K562 (cell line): ENCODE results near the gene TWIST1. TPM values are rescaled to one million over a fixed set of nuclear protein-coding genes. Genes with fewer than 3 reads are reported as not detected.

Source experiments
- ATAC-seq: fragments of 200-7000 bp; cut with Tn5 transposase; 3 replicates; pipeline ENCODE4 v1.9.1; 2020; ENCODE audit warnings: moderate library complexity
- BruUV-seq: library from RNA; stranded (reverse); fragments of 400-500 nt; replicated peaks from 2 replicates; lab custom pipeline; 2021; lab: Mats Ljungman, UMichigan
- CTCF ChIA-PET: fragments of 300-600 bp; formaldehyde crosslinking; extraction: SDS; loops from one replicate; lab custom pipeline; 2021; ENCODE audit warnings: low intra/inter-chr PET ratio; lab: Yijun Ruan, JAX
- POLR2A ChIA-PET: fragments of 300-600, 350-650 bp; sonication (Branson Sonifier 250); formaldehyde crosslinking; extraction: SDS; loops from one replicate; lab custom pipeline; 2021; ENCODE audit warnings: antibody characterized with exemption, inconsistent platforms; lab: Yijun Ruan, JAX
- DNase-seq, 4 experiments: peaks; one replicate each; pipeline versions ENCODE4 v3.0.0 to v3.0.0-alpha.2; 2011 to 2018; ENCODE audit warnings: low spot score in 3 of 4, mixed read lengths in 3 of 4; ENCODE audit errors: extremely low read depth in 1 of 4
- FAIRE-seq: peaks from 2 replicates; lab custom pipeline; 2011; peaks lifted over from hg19 to GRCh38; lab: Jason Lieb, UNC
- H2AFZ ChIP-seq: 2 replicates; pipeline ENCODE4 v1.6.0; 2011; ENCODE audit warnings: low read depth, low read length, control low read depth, inconsistent platforms
- H3K27ac ChIP-seq: fragments of 200-600 bp; 3 replicates; pipeline ENCODE4 v1.8.0; 2011; ENCODE audit warnings: low read depth, mild to moderate bottlenecking, control low read depth, inconsistent platforms, low read length, moderate library complexity, mixed read lengths; ENCODE audit errors: extremely low read depth
- H3K27me3 ChIP-seq, 2 experiments: fragments of 300-600 bp in 1 of 2; 2 replicates in 1 of 2; 3 replicates in 1 of 2; pipeline versions ENCODE4 v1.6.0 to v1.8.0; 2011; ENCODE audit warnings: inconsistent platforms in 2 of 2, low read length in 2 of 2, mild to moderate bottlenecking in 1 of 2, mixed read lengths in 1 of 2, moderate library complexity in 1 of 2; ENCODE audit not compliant: control insufficient read depth in 2 of 2, insufficient read depth in 2 of 2
- H3K36me3 ChIP-seq: fragments of 300-600 bp; 3 replicates; pipeline ENCODE4 v1.8.0; 2011; ENCODE audit warnings: mild to moderate bottlenecking, low read length, inconsistent platforms; ENCODE audit not compliant: control insufficient read depth, insufficient read depth
- H3K4me1 ChIP-seq, 2 experiments: fragments of 200-600 bp in 1 of 2; replicated peaks in 1 of 2; 2 replicates in 1 of 2; 3 replicates in 1 of 2; pipeline versions ENCODE4 v1.5.1 to v1.8.0; 2011; ENCODE audit warnings: inconsistent platforms in 2 of 2, low read length in 2 of 2, mild to moderate bottlenecking in 1 of 2, mixed read lengths in 1 of 2, moderate library complexity in 1 of 2; ENCODE audit not compliant: control insufficient read depth in 2 of 2, insufficient read depth in 2 of 2
- H3K4me2 ChIP-seq: 2 replicates; pipeline ENCODE4 v1.6.1; 2011; ENCODE audit warnings: low read length, control low read depth, inconsistent platforms, mixed read lengths; ENCODE audit not compliant: insufficient read depth
- H3K4me3 ChIP-seq: fragments of 200-600 bp; sonication (generic), shearing (Covaris generic); 2 replicates; pipeline ENCODE4 v1.5.1; 2016; ENCODE audit warnings: control low read depth, inconsistent platforms
- H3K79me2 ChIP-seq: fragments of 200-600 bp; 3 replicates; pipeline ENCODE4 v1.8.0; 2011; ENCODE audit warnings: low read length, inconsistent platforms; ENCODE audit not compliant: control insufficient read depth, insufficient read depth
- H3K9ac ChIP-seq, 2 experiments: 2 replicates each; pipeline versions ENCODE4 v1.6.0 to v1.6.1; 2011; ENCODE audit warnings: low read depth in 2 of 2, low read length in 2 of 2, control low read depth in 1 of 2, inconsistent platforms in 1 of 2, mild to moderate bottlenecking in 1 of 2, mixed read lengths in 1 of 2; ENCODE audit not compliant: insufficient read depth in 1 of 2
- H3K9me1 ChIP-seq: one replicate; pipeline ENCODE4 v1.6.0; 2011; ENCODE audit warnings: inconsistent platforms, mild to moderate bottlenecking, low read length, moderate library complexity; ENCODE audit not compliant: control insufficient read depth, insufficient read depth
- H3K9me3 ChIP-seq: replicated peaks from 2 replicates; pipeline ENCODE4 v1.5.1; 2011; ENCODE audit warnings: low read depth, low read length, inconsistent platforms; ENCODE audit not compliant: control insufficient read depth, insufficient read depth
- H4K20me1 ChIP-seq: replicated peaks from 2 replicates; pipeline ENCODE4 v1.6.1; 2011; ENCODE audit warnings: low read length, inconsistent platforms, mixed read lengths; ENCODE audit not compliant: control insufficient read depth, insufficient read depth
- GABPA ChIP-seq: fragments of 200-800 bp; sonication (Bioruptor generic); conservative IDR thresholded peaks from 2 replicates; pipeline ENCODE4 v1.6.1; 2016; ENCODE audit warnings: low read depth, missing genetic modification characterization, missing compliant biosample characterization
- NR2C2 ChIP-seq, 2 experiments: fragments of 200-800 bp in 1 of 2; sonication (Bioruptor generic) in 1 of 2; sonication (generic) in 1 of 2; formaldehyde crosslinking in 1 of 2; IDR thresholded peaks; 2 replicates each; pipeline versions ENCODE4 v1.6.1 to v1.8.0; 2016 to 2022; ENCODE audit warnings: mild to moderate bottlenecking in 1 of 2, missing compliant biosample characterization in 1 of 2, missing genetic modification characterization in 1 of 2, missing genetic modification reagents in 1 of 2
- POLR2G ChIP-seq: fragments of 200-400 bp; formaldehyde crosslinking; IDR thresholded peaks from 2 replicates; pipeline ENCODE4 v1.6.1; 2017; ENCODE audit warnings: low read depth, mild to moderate bottlenecking, antibody characterized with exemption, low read length, moderate library complexity
- SPI1 ChIP-seq: IDR thresholded peaks from 2 replicates; pipeline ENCODE4 v1.6.1; 2011; ENCODE audit warnings: low read depth, low read length, control low read depth, borderline replicate concordance
- USF1 ChIP-seq: sonication (generic); formaldehyde crosslinking; IDR thresholded peaks from 2 replicates; pipeline ENCODE4 v1.9.0; 2022; ENCODE audit warnings: mild to moderate bottlenecking, missing genetic modification reagents
- ZNF217 ChIP-seq: sonication (generic); formaldehyde crosslinking; IDR thresholded peaks from 2 replicates; pipeline ENCODE4 v1.8.0; 2022; ENCODE audit warnings: mild to moderate bottlenecking, missing genetic modification reagents
- ZNF311 ChIP-seq: fragments of 250-450 bp; sonication (Bioruptor Pico); IDR thresholded peaks from 2 replicates; pipeline ENCODE4 v1.4.0; 2020; ENCODE audit warnings: mild to moderate bottlenecking, moderate library complexity
- ZNF398 ChIP-seq: fragments of 250-450 bp; sonication (Bioruptor Pico); IDR thresholded peaks from 2 replicates; pipeline ENCODE4 v1.8.0; 2021; ENCODE audit warnings: moderate library complexity, mild to moderate bottlenecking, inconsistent platforms
- WGBS: fragments of 100-300 bp; shearing (Covaris generic); methylation state at CpG from one replicate; pipeline ENCODE4 v1.1.6; 2016; ENCODE audit warnings: low coverage, mixed read lengths; ENCODE audit not compliant: insufficient coverage; ENCODE audit errors: missing lambda C conversion rate; 5-methylcytosine and 5-hydroxymethylcytosine counted together
- in situ Hi-C: fragments of 300-500 bp; cut with MboI; formaldehyde crosslinking; loops from 4 replicates; pipeline ENCODE4 v1.15.0; 2018; ENCODE audit warnings: inconsistent platforms, mixed read lengths
- intact Hi-C: fragments of 100-400 bp; cut with micrococcal nuclease; formaldehyde crosslinking; loops from 2 replicates; pipeline ENCODE4 v1.14.2; 2022
- polyA plus RNA-seq, 8 experiments: library from polyadenylated mRNA; depleted of rRNA in 4 of 8; stranded (reverse) in 5 of 8; unstranded in 3 of 8; fragments of >200 nt; fragmentation: Nextera tagmentation in 2 of 8; fragmentation: Illumina TruSeq in 1 of 8; extraction: Ambion mirVana in 2 of 8; extraction: Trizol in 1 of 8; gene quantifications; 2 replicates each; pipeline versions ENCODE4 v1.2.1 to v1.2.3, GENCODE V29; 2011 to 2014; ENCODE audit warnings: inconsistent platforms in 1 of 8, missing spikeins in 1 of 8
- total RNA-seq, 7 experiments: library from RNA; depleted of rRNA in 6 of 7; stranded (reverse); fragments of >200 nt in 6 of 7; fragmentation: Illumina TruSeq in 2 of 7; extraction: Trizol in 2 of 7; gene quantifications; 2 replicates each; pipeline versions ENCODE4 v1.2.1 to v1.2.3, GENCODE V29; 2011 to 2021; ENCODE audit warnings: low replicate concordance in 1 of 7
- TF ChIP-seq, protein P1 (sequence below): fragments of 150-350 bp; conservative IDR thresholded peaks from 2 replicates; pipeline ENCODE4 v1.6.1; 2014; ENCODE audit warnings: low read length
- TF ChIP-seq, protein P2 (sequence below): sonication (generic); formaldehyde crosslinking; IDR thresholded peaks from 2 replicates; pipeline ENCODE4 v1.8.1; 2023; ENCODE audit warnings: mild to moderate bottlenecking, missing genetic modification reagents, moderate library complexity

TWIST1 gene
- total and polyA plus RNA-seq, 9 of the 15 experiments (the other 6 are each of a cell fraction or from before 2014, with no cell fraction given), result 0.10 to 0.86 (median 0.15) TPM; not detected in 2

DNA sequence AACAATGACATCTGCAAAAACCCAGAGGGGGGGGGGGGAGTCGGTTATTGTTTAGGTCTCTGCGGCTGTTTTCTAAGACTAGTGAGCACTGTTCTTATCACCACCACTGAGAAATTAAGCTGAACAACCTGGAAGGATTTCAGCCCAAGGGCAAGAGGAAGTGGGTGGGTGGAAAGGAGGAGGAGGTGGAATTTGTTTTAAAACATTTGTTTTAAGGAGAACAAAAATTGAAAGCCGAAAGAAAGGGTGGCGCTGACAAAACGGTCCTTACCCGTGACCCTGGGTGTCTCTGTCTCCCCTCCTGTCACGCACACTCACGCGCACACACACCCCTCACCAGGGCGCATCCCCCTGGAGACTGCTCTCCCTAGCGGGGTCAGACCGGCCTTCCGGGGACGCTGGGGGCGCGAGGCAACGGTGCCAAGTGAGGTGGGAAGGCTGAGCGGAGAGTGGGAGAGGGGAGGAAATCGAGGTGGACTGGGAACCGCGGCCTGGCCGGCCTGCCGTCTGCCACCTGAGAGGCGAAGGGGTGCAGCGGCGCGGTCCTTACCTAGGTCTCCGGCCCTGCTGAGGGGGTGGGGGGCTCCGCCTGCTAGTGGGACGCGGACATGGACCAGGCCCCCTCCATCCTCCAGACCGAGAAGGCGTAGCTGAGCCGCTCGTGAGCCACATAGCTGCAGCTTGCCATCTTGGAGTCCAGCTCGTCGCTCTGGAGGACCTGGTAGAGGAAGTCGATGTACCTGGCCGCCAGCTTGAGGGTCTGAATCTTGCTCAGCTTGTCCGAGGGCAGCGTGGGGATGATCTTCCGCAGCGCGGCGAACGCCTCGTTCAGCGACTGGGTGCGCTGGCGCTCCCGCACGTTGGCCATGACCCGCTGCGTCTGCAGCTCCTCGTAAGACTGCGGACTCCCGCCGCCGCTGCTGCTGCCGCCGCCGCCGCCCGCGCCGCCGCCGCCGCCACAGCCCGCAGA, 1.0 kb downstream of the TWIST1 start:
- no peaks in the 10 kb centered on the region for H3K9me1 ChIP-seq
- ChIA-PET CTCF (no interaction called here), POLR2A (no interaction called here)
- in situ Hi-C loops, result no loop called here
- peaks cover 3 to 11% of the 10 kb centered on the region in 2 experiments; a peak in 3 of 5 replicates for H3K27me3 ChIP-seq
- H3K4me2 ChIP-seq, result 0 out of 2 replicates have a peak overlapping the region, but pooled peaks have one; percentile 11
- no peak overlapping the region; the same call in 1 of the 2 replicates for H2AFZ ChIP-seq
- H3K4me3 ChIP-seq, result no peak overlapping the region
- no peaks in the 10 kb centered on the region for H4K20me1 ChIP-seq
- DNase-seq (no peak), ATAC-seq (no peak; the same call in 2 of the 3 replicates), FAIRE-seq (no peak)
- no peaks in the 10 kb centered on the region for H3K79me2 ChIP-seq
- peaks cover 0 to 11% of the 10 kb centered on the region in 2 experiments; a peak in 2 of 5 replicates for H3K4me1 ChIP-seq
- TF ChIP-seq GABPA (tag), result peak; percentile 32; the same call in 1 of the 2 replicates
- TF ChIP-seq ZNF217 (CRISPR knock-in tag), result no peak
- TF ChIP-seq POLR2G, result no peak
- no peak for TF ChIP-seq NR2C2 (CRISPR knock-in tag; IDR thresholded peaks at IDR 0.05)
- TF ChIP-seq NR2C2 (tag; IDR thresholded peaks at IDR 0.05), result peak; percentile 39; the same call in 1 of the 2 replicates
- TF ChIP-seq ZNF311 (CRISPR knock-in tag), result no peak
- TF ChIP-seq, protein P1, sequence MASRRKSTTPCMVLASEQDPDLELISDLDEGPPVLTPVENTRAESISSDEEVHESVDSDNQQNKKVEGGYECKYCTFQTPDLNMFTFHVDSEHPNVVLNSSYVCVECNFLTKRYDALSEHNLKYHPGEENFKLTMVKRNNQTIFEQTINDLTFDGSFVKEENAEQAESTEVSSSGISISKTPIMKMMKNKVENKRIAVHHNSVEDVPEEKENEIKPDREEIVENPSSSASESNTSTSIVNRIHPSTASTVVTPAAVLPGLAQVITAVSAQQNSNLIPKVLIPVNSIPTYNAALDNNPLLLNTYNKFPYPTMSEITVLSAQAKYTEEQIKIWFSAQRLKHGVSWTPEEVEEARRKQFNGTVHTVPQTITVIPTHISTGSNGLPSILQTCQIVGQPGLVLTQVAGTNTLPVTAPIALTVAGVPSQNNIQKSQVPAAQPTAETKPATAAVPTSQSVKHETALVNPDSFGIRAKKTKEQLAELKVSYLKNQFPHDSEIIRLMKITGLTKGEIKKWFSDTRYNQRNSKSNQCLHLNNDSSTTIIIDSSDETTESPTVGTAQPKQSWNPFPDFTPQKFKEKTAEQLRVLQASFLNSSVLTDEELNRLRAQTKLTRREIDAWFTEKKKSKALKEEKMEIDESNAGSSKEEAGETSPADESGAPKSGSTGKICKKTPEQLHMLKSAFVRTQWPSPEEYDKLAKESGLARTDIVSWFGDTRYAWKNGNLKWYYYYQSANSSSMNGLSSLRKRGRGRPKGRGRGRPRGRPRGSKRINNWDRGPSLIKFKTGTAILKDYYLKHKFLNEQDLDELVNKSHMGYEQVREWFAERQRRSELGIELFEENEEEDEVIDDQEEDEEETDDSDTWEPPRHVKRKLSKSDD, result no peak
- peak; percentile 10; the same call in 1 of the 2 replicates for TF ChIP-seq SPI1
- TF ChIP-seq USF1 (CRISPR knock-in tag), result no peak
- TF ChIP-seq, protein P2, sequence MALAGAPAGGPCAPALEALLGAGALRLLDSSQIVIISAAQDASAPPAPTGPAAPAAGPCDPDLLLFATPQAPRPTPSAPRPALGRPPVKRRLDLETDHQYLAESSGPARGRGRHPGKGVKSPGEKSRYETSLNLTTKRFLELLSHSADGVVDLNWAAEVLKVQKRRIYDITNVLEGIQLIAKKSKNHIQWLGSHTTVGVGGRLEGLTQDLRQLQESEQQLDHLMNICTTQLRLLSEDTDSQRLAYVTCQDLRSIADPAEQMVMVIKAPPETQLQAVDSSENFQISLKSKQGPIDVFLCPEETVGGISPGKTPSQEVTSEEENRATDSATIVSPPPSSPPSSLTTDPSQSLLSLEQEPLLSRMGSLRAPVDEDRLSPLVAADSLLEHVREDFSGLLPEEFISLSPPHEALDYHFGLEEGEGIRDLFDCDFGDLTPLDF, result no peak
- TF ChIP-seq ZNF398 (CRISPR knock-in tag), result no peak
- no peak overlapping the region; a peak in 1 of 4 replicates for H3K9ac ChIP-seq
- BruUV-seq, result no TSS peak
- intact Hi-C loops, result no loop called here
- no peaks in the 10 kb centered on the region for H3K36me3 ChIP-seq
- 23% methylated on average over 51 of the region's 70 CpGs for WGBS
- H3K27ac ChIP-seq, result no peak overlapping the region
- H3K9me3 ChIP-seq, result no peaks in the 10 kb centered on the region
